ENCODE measurements around the gene UBA52.

UBA52 gene

GRCh38 chr19:18610556-18611326 lies 39.1 kb downstream of the UBA52 start:
- Histone ChIP-seq H3K79me2 (ENCODE audit: insufficient read depth, low read length) (no peaks in the 10 kb centered on the region), H3K27ac (ENCODE audit: low read depth, low read length) (no peak overlapping the region), H3F3A (ENCODE audit: insufficient read depth) (no peaks in the 10 kb centered on the region), H2AFZ (ENCODE audit: low read depth, low read length, severe bottlenecking) (no peak overlapping the region), H3K9ac (ENCODE audit: low read length) (no peak overlapping the region), H3K36me3 (ENCODE audit: low read length) (no peaks in the 10 kb centered on the region), H3K9me2 (replicated peaks; ENCODE audit: insufficient read depth, low read length) (no peaks in the 10 kb centered on the region), H3K9me3 (ENCODE audit: insufficient read depth, low read length) (no peaks in the 10 kb centered on the region), H4K20me1 (ENCODE audit: low read depth, low read length) (no peaks in the 10 kb centered on the region), H3K4me3 (ENCODE audit: insufficient read depth, low read length, poor library complexity, severe bottlenecking) (no peak overlapping the region), H3K27me3 (ENCODE audit: low read length) (peaks cover 8% of the 10 kb centered on the region; the same call in 1 of the 2 replicates), H3K4me2 (ENCODE audit: low read depth, low read length, poor library complexity, severe bottlenecking) (peak overlapping the region; percentile 25)
- no peak for TF ChIP-seq CTCF (IDR thresholded peaks at IDR 0.05; ENCODE audit: insufficient read depth, low read length, poor library complexity, severe bottlenecking)
- TF ChIP-seq EZH2phosphoT487 (conservative IDR thresholded peaks at IDR 0.05; ENCODE audit: low read length): peak; percentile 94

DNA sequence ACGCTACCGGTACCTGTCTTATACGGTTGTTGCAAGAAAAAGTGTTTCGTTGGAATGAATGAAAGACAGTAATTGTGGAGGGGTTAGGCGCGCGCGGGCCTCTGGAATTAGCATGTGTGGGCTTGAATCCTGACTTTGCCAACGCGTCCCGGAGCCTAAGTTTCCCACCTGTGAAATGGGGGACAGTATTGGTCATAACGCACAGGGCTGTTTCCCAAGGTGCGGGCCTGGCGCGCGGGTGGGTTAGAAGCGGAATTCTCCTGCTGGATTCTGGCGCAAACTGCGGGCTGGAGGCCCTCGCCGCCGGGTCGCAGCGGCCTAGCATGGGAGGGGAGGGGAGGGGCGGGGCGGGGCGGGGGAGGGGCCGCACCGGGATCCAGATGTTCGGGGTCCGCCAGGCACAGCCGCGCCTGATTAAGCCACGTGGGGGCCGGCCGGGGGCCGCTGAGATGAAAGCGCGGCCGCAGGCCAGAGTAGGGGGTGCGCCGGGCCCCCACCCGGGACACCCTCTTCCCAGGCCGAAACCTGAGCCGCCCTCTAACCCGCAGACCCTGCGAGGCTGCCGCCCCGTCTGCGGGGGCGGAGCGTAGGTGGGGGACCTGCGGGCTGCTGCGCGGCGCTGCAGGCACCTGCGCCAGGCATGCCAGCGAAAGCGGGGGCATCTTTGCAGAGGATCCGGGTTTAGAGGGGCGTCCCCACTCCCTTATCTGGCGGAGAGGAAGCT lies 39.8 kb downstream of the UBA52 start:
- Histone ChIP-seq H3K27me3 (ENCODE audit: low read length) (peaks cover 8% of the 10 kb centered on the region; the same call in 1 of the 2 replicates), H3K27ac (ENCODE audit: low read depth, low read length) (no peak overlapping the region), H3K9me2 (replicated peaks; ENCODE audit: insufficient read depth, low read length) (no peaks in the 10 kb centered on the region), H4K20me1 (ENCODE audit: low read depth, low read length) (no peaks in the 10 kb centered on the region), H3K79me2 (ENCODE audit: insufficient read depth, low read length) (no peaks in the 10 kb centered on the region), H2AFZ (ENCODE audit: low read depth, low read length, severe bottlenecking) (no peak overlapping the region), H3K36me3 (ENCODE audit: low read length) (no peaks in the 10 kb centered on the region), H3K9ac (ENCODE audit: low read length) (no peak overlapping the region), H3K4me3 (ENCODE audit: insufficient read depth, low read length, poor library complexity, severe bottlenecking) (no peak overlapping the region), H3K9me3 (ENCODE audit: insufficient read depth, low read length) (no peaks in the 10 kb centered on the region), H3F3A (ENCODE audit: insufficient read depth) (no peaks in the 10 kb centered on the region), H3K4me2 (ENCODE audit: low read depth, low read length, poor library complexity, severe bottlenecking) (peak overlapping the region; percentile 41)
- TF ChIP-seq CTCF (IDR thresholded peaks at IDR 0.05; ENCODE audit: insufficient read depth, low read length, poor library complexity, severe bottlenecking) (no peak), EZH2phosphoT487 (conservative IDR thresholded peaks at IDR 0.05; ENCODE audit: low read length) (no peak; the same call in 1 of the 2 replicates)

- H3K9ac ChIP-seq (ENCODE audit: low read length): no peak overlapping the region
- no peak for TF ChIP-seq CTCF (IDR thresholded peaks at IDR 0.05; ENCODE audit: insufficient read depth, low read length, poor library complexity, severe bottlenecking)
- no peak for TF ChIP-seq EZH2phosphoT487 (conservative IDR thresholded peaks at IDR 0.05; ENCODE audit: low read length)
- no peaks in the 10 kb centered on the region for H3K9me2 ChIP-seq (replicated peaks; ENCODE audit: insufficient read depth, low read length)
- H3K27me3 ChIP-seq (ENCODE audit: low read length): peaks cover 8% of the 10 kb centered on the region; the same call in 1 of the 2 replicates
- H3F3A ChIP-seq (ENCODE audit: insufficient read depth): no peaks in the 10 kb centered on the region
- H3K4me3 ChIP-seq (ENCODE audit: insufficient read depth, low read length, poor library complexity, severe bottlenecking): peak overlapping the region; percentile 18
- H4K20me1 ChIP-seq (ENCODE audit: low read depth, low read length): no peaks in the 10 kb centered on the region
- no peaks in the 10 kb centered on the region for H3K79me2 ChIP-seq (ENCODE audit: insufficient read depth, low read length)
- H3K36me3 ChIP-seq (ENCODE audit: low read length): no peaks in the 10 kb centered on the region
- peak overlapping the region; percentile 41 for H3K4me2 ChIP-seq (ENCODE audit: low read depth, low read length, poor library complexity, severe bottlenecking)
- H3K9me3 ChIP-seq (ENCODE audit: insufficient read depth, low read length): no peaks in the 10 kb centered on the region
- H3K27ac ChIP-seq (ENCODE audit: low read depth, low read length): no peak overlapping the region
- H2AFZ ChIP-seq (ENCODE audit: low read depth, low read length, severe bottlenecking): no peak overlapping the region
These were observed 40.6 kb downstream of the UBA52 start for GRCh38 chr19:18612051-18612771.
